Measurements from ENCODE around the gene STRIT1.

- TF ChIP-seq CTCF (IDR thresholded peaks at IDR 0.05): no peak
- no peak for TF ChIP-seq EZH2 (IDR thresholded peaks at IDR 0.05; ENCODE audit: borderline replicate concordance, insufficient read depth, low read depth, low read length, poor library complexity, severe bottlenecking)
Observed at GRCh38 chr3:155304394-155304793, 10.9 kb upstream of the STRIT1 start.

Data from B cell (primary cell).